Measurements from ENCODE around the gene RBM48. TPM values are rescaled to one million over a fixed set of nuclear protein-coding genes. Genes with fewer than 3 reads are reported as not detected.
"Not testable (repeated sequence)": the region's sequence is repeated elsewhere in the genome, so short reads cannot be mapped to it uniquely, and the experiment has no call there.

The RBM48 gene
- total RNA-seq, result 10 to 100 TPM; 11.3 to 12.9 TPM

DNA sequence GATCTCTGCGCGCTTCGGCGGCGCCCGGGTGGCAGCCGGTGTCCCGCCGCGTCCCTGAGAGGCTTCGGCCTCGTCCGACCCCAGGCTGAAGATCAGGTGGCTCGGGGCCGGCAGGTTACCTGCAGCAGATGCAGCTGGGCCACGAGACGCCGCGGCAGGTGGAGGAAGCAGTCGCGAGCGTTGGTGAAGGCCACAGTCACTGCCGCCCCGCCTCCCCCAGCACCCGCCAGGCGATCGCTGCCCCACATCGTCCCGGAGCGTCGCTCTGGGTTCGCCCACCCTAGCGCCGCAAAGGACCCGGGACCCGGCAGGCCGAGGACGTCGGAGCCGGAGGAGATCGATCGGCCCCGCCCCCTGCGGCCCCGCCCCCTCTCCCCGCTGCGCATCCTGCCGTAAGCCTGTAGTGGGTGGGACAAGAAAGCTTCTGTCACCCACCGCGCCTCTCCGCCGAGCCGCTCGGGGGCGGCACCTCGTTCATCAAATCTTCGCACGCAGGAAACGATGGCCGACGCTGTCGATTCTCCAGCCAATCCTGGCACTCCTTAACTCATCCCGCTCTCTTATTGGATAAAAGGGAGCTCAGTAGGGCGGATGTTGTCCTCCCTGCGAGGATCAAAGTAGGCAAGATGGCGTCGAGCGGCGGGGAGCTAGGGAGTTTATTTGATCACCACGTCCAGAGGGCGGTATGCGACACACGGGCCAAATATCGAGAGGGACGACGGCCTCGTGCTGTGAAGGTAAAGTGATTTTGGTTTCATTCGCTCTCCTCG, at the start of gene RBM48, which contains the start of gene PEX1:
Gene RBM48 (plus strand): TSS at position 608 of the 770 bp plus-strand sequence. CDS start 19 bp downstream, at position 627.
Gene PEX1 (minus strand): TSS at position 333 of the 770 bp plus-strand sequence. CDS start 85 bp downstream, at position 248.
- Mint-ChIP-seq H3K9me3 (no peaks in the 10 kb centered on the region), H3K27ac (peak within 1 kb of the TSS; percentile 91), H3K4me3 (peak within 1 kb of the TSS; percentile 84), H3K36me3 (ENCODE audit: low read depth) (peaks cover 3% of the 10 kb centered on the region), H3K4me1 (ENCODE audit: low read depth) (peaks cover 22% of the 10 kb centered on the region), H3K27me3 (ENCODE audit: low read depth) (no peaks in the 10 kb centered on the region)
- CTCF ChIA-PET, result interaction anchor here (0.6 to 1.6 kb wide), 18 partner anchors 8 to 648 kb away, joined by 3 to 8 read pairs (median 3); partner anchors contain the start of genes AKAP9, FAM133B and MTERF1
- DNase-seq, result peak; percentile 97
- intact Hi-C loops (cut with micrococcal nuclease), result loop anchor here (1.0 to 5.0 kb wide), 17 partner anchors 62 to 704 kb away; partner anchors contain the start of genes ANKIB1, CYP51A1, FAM133B and GATAD1

DNA sequence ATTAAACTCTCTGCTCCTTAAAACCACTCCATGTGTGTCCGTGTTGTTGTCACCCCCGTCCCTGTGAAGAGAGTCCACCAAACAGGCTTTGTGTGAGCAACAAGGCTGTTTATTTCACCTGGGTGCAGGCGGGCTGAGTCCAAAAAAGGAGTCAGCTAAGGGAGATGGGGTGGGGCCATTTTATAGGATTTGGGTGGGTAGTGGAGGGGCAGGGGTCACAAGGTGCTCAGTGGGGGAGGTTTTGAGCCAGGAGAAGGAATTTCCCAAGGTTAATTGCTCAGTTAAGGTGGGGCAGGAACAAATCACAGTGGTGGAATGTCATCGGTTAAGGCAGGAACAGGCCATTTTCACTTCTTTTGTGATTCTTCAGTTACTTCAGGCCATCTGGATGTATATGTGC, 49.4 kb upstream of the RBM48 start:
- H3K27ac Mint-ChIP-seq; H3K27me3 Mint-ChIP-seq (ENCODE audit: low read depth); H3K9me3 Mint-ChIP-seq; intact Hi-C loops (cut with micrococcal nuclease); H3K4me1 Mint-ChIP-seq (ENCODE audit: low read depth); CTCF ChIA-PET; DNase-seq; H3K36me3 Mint-ChIP-seq (ENCODE audit: low read depth); H3K4me3 Mint-ChIP-seq: not testable (repeated sequence)

DNA sequence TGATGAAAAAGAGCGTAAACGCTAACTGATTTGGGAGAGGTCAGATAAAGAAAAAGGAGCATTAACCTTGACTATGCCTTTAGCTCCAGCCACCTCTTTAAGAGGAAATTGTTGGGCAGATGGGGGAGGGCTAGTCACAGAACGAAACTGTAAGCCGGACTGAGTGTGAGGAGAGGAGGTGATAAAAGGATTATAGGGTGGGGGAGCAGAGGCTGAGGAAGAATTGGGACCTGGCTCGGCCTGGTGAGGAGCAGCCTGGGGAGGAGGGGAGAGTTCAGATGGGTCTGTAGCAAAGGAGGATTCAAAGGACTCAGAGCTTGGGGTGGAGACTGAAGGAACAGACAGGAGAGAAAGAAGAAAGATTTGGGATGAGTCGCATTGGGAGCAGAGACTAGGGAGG, 45.0 kb upstream of the RBM48 start:
- H3K27ac Mint-ChIP-seq; H3K36me3 Mint-ChIP-seq (ENCODE audit: low read depth); intact Hi-C loops (cut with micrococcal nuclease); H3K4me3 Mint-ChIP-seq; DNase-seq; CTCF ChIA-PET; H3K27me3 Mint-ChIP-seq (ENCODE audit: low read depth); H3K4me1 Mint-ChIP-seq (ENCODE audit: low read depth); H3K9me3 Mint-ChIP-seq: not testable (repeated sequence)

DNA sequence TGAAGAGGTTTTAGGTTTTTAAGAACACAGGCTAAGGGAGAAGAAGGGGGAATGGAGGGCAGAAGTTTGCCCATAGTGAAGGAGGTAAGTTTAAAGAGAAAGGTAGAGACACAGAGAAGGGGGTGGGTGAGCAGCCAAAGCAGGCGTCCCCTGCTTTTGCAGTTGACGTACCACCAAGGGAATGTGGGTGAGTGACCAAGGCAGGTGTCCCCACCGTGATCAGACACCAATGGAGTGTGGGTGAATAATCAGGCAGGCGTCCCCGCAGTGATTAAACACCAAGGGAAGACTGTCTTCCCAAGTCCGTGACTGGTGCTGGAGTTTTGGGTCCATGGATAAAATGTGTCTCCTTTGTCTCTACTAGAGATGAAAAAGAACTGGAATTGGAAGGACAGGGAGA, 44.4 kb upstream of the RBM48 start:
- H3K36me3 Mint-ChIP-seq (ENCODE audit: low read depth); intact Hi-C loops (cut with micrococcal nuclease); H3K9me3 Mint-ChIP-seq; H3K27me3 Mint-ChIP-seq (ENCODE audit: low read depth); H3K4me1 Mint-ChIP-seq (ENCODE audit: low read depth); H3K4me3 Mint-ChIP-seq; DNase-seq; H3K27ac Mint-ChIP-seq; CTCF ChIA-PET: not testable (repeated sequence)

DNA sequence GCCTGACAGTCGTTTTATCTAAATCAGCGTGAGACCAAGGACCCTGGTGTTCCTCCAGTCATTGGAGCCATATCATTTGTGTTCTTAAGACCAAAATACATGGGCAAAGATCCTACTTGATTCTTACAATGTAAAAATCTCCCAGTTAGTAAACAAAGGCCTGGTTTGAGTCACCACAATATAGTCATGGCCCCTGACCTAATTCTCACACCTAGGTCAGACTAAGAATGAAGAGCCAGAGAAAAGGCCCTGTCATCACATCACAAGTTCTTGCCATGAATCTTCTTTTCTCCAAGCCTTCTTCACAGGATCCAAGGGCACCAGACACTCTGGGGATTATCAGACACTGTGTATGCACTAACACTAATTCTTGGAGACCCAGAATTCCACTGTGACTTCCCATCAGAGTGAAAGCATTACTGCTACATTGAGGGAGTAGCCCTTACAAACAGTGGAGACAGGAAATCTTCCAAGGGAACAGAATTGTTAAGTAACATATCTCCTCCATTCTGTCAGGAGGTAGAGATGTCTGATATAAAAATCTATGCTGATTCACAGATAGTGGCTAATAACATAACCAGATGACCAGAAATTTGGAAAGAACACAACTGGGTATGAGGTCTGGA, 43.2 kb upstream of the RBM48 start:
- CTCF ChIA-PET, result no interaction called here
- H3K27me3 Mint-ChIP-seq (ENCODE audit: low read depth), result no peaks in the 10 kb centered on the region

DNA sequence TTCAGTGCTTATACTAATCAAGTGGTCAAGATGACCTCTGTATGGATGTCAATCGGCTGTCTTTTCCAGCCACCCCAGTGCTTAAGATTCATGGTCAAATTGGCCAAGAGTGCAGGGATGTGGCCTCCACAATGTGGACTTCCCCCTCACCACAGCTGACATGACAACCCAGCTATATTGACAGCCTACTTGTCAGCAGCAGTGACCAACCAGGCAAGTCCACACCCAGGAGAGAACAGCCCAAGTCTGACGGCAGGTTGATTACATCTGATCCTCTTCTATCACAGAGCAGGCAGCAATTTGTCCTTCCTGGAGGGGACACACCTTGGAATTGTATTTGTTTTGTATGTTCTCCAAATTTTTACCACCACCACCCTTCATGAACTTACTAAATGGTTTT, 42.6 kb upstream of the RBM48 start:
- peaks cover 5% of the 10 kb centered on the region for H3K36me3 Mint-ChIP-seq (ENCODE audit: low read depth)
- no peaks in the 10 kb centered on the region for H3K27me3 Mint-ChIP-seq (ENCODE audit: low read depth)
- H3K4me1 Mint-ChIP-seq (ENCODE audit: low read depth), result no peaks in the 10 kb centered on the region
- no peak for DNase-seq
- H3K9me3 Mint-ChIP-seq, result no peaks in the 10 kb centered on the region
- H3K4me3 Mint-ChIP-seq, result no peak overlapping the region
- H3K27ac Mint-ChIP-seq, result no peak overlapping the region
- intact Hi-C loops (cut with micrococcal nuclease), result no loop called here
- CTCF ChIA-PET, result no interaction called here

More for the DNA sequence above, 43.2 kb upstream of the RBM48 start:
- no peak for DNase-seq
- Mint-ChIP-seq H3K36me3 (ENCODE audit: low read depth) (peaks cover 3% of the 10 kb centered on the region), H3K4me1 (ENCODE audit: low read depth) (no peaks in the 10 kb centered on the region), H3K9me3 (no peaks in the 10 kb centered on the region), H3K4me3 (no peak overlapping the region), H3K27ac (no peak overlapping the region)
- intact Hi-C loops (cut with micrococcal nuclease), result no loop called here

DNA sequence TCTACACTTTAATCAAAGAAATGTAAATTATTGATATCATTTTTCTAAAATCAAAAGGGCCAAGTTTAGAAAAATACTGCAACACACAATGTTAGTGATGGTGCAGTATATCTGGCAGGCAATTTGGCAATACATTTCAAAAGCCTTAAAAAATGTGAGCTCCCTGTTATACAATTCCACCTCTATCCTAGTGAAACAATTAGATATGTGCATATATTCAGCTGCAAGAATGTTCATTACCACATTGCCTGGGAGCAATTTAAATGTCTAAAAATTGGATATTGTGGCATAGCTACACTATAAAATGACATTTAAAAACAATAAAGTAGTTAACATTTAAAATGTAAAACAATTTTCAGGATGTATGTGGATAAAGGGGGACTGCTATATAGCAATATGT, 40.8 kb upstream of the RBM48 start:
- no peaks in the 10 kb centered on the region for H3K4me1 Mint-ChIP-seq (ENCODE audit: low read depth)
- H3K36me3 Mint-ChIP-seq (ENCODE audit: low read depth), result peaks cover 11% of the 10 kb centered on the region

DNA sequence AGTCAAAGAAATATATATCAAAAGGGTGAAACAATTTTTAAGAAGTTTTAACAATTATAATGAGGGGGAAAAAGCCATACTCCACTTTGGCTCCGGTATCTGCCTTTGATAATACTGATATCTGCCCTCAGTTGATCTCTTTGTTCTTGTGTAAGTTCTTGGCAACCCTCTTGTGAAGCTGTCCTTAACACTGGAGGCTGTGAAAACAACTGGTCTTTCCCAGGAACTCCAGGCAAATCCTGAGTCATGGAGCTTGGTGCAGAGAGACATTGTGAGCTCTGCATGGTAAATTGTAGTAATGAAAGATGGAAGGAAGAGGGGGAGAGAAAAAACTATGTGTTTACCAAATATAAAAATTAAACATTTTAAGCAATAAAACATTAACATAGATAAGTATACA, 39.0 kb upstream of the RBM48 start:
- no peaks in the 10 kb centered on the region for H3K9me3 Mint-ChIP-seq
- H3K36me3 Mint-ChIP-seq (ENCODE audit: low read depth), result peaks cover 11% of the 10 kb centered on the region
- CTCF ChIA-PET, result interaction anchor here (0.8 kb wide), 1 partner anchor 1334 kb away, joined by 3 read pairs; no protein-coding TSS in a partner anchor

More for the DNA sequence above, 40.8 kb upstream of the RBM48 start:
- H3K27ac Mint-ChIP-seq, result no peak overlapping the region
- intact Hi-C loops (cut with micrococcal nuclease), result no loop called here
- DNase-seq, result no peak
- no peaks in the 10 kb centered on the region for H3K27me3 Mint-ChIP-seq (ENCODE audit: low read depth)
- H3K9me3 Mint-ChIP-seq, result no peaks in the 10 kb centered on the region
- CTCF ChIA-PET, result no interaction called here
- H3K4me3 Mint-ChIP-seq, result no peak overlapping the region

DNA sequence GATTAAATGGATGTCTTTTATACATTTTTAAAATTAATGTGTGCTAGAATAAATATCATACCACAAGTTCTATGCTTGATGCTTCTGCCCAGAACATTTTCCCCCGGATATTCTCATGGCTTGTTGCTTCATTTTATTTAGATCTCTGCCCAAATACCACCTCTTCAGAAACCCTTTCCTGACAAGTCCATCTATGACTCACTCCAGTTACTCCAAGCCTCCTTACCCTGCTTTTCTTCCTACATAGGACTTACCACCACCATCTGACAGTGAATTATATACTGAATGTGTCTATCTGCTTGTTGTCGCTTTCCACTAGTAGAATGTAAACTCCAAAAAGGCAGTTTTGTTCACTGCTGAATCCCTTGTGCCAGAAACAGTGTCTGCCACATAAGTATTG, 31.7 kb upstream of the RBM48 start:
- intact Hi-C loops (cut with micrococcal nuclease), result no loop called here
- CTCF ChIA-PET, result no interaction called here
- no peak overlapping the region for H3K27ac Mint-ChIP-seq
- H3K4me1 Mint-ChIP-seq (ENCODE audit: low read depth), result no peaks in the 10 kb centered on the region
- H3K27me3 Mint-ChIP-seq (ENCODE audit: low read depth), result no peaks in the 10 kb centered on the region
- H3K9me3 Mint-ChIP-seq, result no peaks in the 10 kb centered on the region
- H3K4me3 Mint-ChIP-seq, result no peak overlapping the region
- no peak for DNase-seq
- H3K36me3 Mint-ChIP-seq (ENCODE audit: low read depth), result peaks cover 19% of the 10 kb centered on the region

More for the DNA sequence above, 39.0 kb upstream of the RBM48 start:
- Mint-ChIP-seq H3K4me3 (no peak overlapping the region), H3K27me3 (ENCODE audit: low read depth) (no peaks in the 10 kb centered on the region), H3K4me1 (ENCODE audit: low read depth) (no peaks in the 10 kb centered on the region), H3K27ac (no peak overlapping the region)
- intact Hi-C loops (cut with micrococcal nuclease), result no loop called here
- DNase-seq, result no peak

DNA sequence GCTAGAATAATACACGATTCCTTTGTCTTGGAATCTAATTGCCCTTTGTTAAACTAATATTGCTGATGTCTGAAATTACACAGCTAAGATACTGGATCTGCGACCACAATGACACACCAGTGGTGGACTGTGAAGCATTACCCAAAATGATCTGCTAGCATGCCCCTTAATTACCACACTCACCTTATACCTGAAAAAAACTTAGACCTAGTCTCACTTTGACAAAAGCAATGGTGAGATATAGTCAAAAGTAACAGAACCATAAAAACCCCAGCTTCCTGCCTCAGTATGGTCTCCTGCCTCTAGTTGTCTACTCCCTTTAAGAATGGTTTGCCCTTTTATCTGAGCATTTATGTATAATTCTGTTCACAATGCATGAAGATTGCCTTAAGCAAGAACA, 30.0 kb upstream of the RBM48 start:
- H3K4me3 Mint-ChIP-seq, result no peak overlapping the region
- CTCF ChIA-PET, result no interaction called here

DNA sequence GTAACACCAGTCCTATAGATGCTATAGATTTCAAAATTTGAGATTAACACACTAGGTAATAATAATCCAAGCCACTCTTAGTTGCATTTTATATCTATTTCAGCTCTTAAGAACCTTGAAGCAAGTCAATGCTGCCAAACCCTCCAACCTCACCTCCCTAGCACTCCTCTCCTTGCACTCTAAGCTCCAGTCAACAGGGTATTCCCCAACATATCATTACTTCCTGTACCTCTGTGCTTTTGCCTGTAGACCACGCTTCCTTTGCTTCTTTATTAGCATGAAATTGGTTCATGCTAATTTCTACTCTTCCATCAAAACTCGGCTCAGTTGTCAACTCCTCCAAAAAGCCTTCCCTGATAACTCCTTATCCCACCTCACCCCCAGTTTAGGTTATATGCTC, 24.8 kb upstream of the RBM48 start:
- DNase-seq, result no peak
- peaks cover 4% of the 10 kb centered on the region for H3K4me1 Mint-ChIP-seq (ENCODE audit: low read depth)
- H3K9me3 Mint-ChIP-seq, result no peaks in the 10 kb centered on the region
- no peak overlapping the region for H3K27ac Mint-ChIP-seq
- CTCF ChIA-PET, result no interaction called here
- no peak overlapping the region for H3K4me3 Mint-ChIP-seq
- H3K27me3 Mint-ChIP-seq (ENCODE audit: low read depth), result no peaks in the 10 kb centered on the region
- H3K36me3 Mint-ChIP-seq (ENCODE audit: low read depth), result peaks cover 16% of the 10 kb centered on the region
- intact Hi-C loops (cut with micrococcal nuclease), result no loop called here

More for the DNA sequence above, 30.0 kb upstream of the RBM48 start:
- intact Hi-C loops (cut with micrococcal nuclease), result no loop called here
- DNase-seq, result no peak
- no peaks in the 10 kb centered on the region for H3K9me3 Mint-ChIP-seq
- H3K4me1 Mint-ChIP-seq (ENCODE audit: low read depth), result no peaks in the 10 kb centered on the region
- peaks cover 15% of the 10 kb centered on the region for H3K36me3 Mint-ChIP-seq (ENCODE audit: low read depth)
- H3K27me3 Mint-ChIP-seq (ENCODE audit: low read depth), result no peaks in the 10 kb centered on the region
- H3K27ac Mint-ChIP-seq, result no peak overlapping the region

DNA sequence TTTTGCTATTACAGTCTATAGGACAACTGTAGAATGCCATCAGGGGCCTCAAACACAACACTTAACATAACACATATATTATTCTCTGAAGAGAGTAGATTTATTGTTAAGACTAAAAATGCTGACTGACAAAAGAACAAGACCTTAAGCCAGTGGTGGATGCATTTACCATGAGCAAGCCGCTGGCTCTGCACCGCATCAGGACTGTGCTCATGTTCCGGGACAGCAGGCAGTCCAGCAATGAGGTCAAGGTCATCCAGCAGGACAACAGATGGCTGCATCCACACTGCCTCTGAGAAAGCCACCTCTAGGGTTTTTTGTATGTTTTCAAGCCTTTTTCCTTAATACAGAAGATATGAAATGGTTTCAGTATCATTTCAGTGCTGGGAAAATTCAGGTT, 24.0 kb upstream of the RBM48 start:
- no peak for DNase-seq
- H3K9me3 Mint-ChIP-seq, result no peaks in the 10 kb centered on the region
- no peaks in the 10 kb centered on the region for H3K27me3 Mint-ChIP-seq (ENCODE audit: low read depth)
- H3K4me1 Mint-ChIP-seq (ENCODE audit: low read depth), result peaks cover 4% of the 10 kb centered on the region
- H3K4me3 Mint-ChIP-seq, result no peak overlapping the region
- intact Hi-C loops (cut with micrococcal nuclease), result no loop called here
- CTCF ChIA-PET, result no interaction called here
- peaks cover 11% of the 10 kb centered on the region for H3K36me3 Mint-ChIP-seq (ENCODE audit: low read depth)
- no peak overlapping the region for H3K27ac Mint-ChIP-seq

DNA sequence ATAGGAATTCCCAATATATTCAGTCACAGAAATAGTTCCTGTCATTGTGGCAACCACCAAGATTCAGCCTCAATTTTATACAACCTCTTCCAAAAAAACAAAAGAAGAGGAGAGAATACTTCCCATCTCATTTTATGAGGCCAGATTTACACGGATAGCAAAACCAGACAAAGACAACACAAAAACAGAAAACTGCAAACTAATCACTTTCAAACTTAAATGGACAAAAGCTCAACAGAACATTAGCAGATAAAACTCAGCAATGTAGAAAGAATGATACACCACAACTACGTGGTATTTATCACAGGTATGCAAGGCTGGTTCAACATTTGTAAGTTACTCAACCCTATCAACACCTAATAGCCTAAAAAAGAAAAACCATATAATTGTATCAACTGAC, 22.2 kb upstream of the RBM48 start:
- H3K36me3 Mint-ChIP-seq (ENCODE audit: low read depth), result peaks cover 6% of the 10 kb centered on the region
- H3K27ac Mint-ChIP-seq, result no peak overlapping the region

More for the DNA sequence above, 22.2 kb upstream of the RBM48 start:
- Mint-ChIP-seq H3K27me3 (ENCODE audit: low read depth) (no peaks in the 10 kb centered on the region), H3K9me3 (no peaks in the 10 kb centered on the region), H3K4me3 (no peak overlapping the region), H3K4me1 (ENCODE audit: low read depth) (peaks cover 4% of the 10 kb centered on the region)
- no peak for DNase-seq
- CTCF ChIA-PET, result no interaction called here
- intact Hi-C loops (cut with micrococcal nuclease), result no loop called here

All from activated naive CD4-positive, alpha-beta T cell treated with anti-CD3 and anti-CD28 coated beads for 36 hours (primary cell).